ENCODE measurements around the gene PSENEN.

DNA sequence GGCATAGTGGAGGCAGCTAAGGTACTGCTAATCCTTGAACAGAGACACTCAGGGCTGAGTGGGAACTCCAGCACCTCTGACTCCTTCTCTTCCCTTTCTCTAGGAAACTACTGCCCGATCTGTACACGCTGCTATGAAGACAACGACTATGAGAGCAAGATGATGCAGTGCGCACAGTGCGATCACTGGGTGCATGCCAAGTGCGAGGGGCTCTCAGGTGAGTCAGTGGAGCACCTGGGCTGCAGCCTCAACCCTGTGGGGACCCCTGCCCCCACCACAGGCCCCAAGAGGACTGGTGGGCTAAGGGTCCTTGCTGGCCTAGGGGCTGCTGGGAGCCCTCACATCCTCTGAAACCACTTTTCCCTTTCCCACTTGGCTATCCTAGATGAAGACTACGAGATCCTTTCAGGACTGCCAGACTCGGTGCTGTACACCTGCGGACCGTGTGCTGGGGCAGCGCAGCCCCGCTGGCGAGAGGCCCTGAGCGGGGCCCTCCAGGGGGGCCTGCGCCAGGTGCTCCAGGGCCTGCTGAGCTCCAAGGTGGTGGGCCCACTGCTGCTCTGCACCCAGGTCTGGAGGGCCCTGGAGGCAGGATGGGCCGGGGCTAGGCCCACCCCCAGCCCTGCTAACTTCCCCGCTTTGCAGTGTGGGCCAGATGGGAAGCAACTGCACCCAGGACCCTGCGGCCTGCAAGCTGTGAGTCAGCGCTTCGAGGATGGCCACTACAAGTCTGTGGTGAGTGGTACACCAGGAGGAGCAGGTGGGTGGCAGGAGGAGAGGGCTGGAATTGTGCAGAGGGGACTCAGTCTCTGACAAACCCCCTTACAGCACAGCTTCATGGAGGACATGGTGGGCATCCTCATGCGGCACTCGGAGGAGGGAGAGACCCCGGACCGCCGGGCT is 18.1 kb upstream of the PSENEN start:
- TF ChIP-seq, protein P1, sequence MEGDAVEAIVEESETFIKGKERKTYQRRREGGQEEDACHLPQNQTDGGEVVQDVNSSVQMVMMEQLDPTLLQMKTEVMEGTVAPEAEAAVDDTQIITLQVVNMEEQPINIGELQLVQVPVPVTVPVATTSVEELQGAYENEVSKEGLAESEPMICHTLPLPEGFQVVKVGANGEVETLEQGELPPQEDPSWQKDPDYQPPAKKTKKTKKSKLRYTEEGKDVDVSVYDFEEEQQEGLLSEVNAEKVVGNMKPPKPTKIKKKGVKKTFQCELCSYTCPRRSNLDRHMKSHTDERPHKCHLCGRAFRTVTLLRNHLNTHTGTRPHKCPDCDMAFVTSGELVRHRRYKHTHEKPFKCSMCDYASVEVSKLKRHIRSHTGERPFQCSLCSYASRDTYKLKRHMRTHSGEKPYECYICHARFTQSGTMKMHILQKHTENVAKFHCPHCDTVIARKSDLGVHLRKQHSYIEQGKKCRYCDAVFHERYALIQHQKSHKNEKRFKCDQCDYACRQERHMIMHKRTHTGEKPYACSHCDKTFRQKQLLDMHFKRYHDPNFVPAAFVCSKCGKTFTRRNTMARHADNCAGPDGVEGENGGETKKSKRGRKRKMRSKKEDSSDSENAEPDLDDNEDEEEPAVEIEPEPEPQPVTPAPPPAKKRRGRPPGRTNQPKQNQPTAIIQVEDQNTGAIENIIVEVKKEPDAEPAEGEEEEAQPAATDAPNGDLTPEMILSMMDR (optimal IDR thresholded peaks at IDR 0.05 in 1 of 3, IDR thresholded peaks at IDR 0.05 in 1 of 3, conservative IDR thresholded peaks at IDR 0.05 in 1 of 3; ENCODE audit: extremely low read depth in 1 of 3, insufficient read depth in 2 of 3, low read length in 3 of 3) = no peak
- TF ChIP-seq EZH2 (IDR thresholded peaks at IDR 0.05; ENCODE audit: low read length) = no peak

Data from keratinocyte (primary cell).